Liver (tissue), 10 donors: ENCODE results near the gene SEMA3B. TPM values are rescaled to one million over a fixed set of nuclear protein-coding genes. Genes with fewer than 3 reads are reported as not detected.
A peak's percentile ranks its signal among the peaks of the same experiment; 100 is the strongest.

Experiments used
- DNase-seq: peaks from one replicate; pipeline ENCODE4 v3.0.0-alpha.2; 2017; ENCODE audit warnings: low spot score
- H3K27ac ChIP-seq, 2 donors: one replicate each; pipeline ENCODE4 v1.7.0; 2013; ENCODE audit warnings: inconsistent platforms in 2 of 2, low read length in 2 of 2, control low read depth in 1 of 2, low read depth in 1 of 2, mild to moderate bottlenecking in 1 of 2
- H3K27me3 ChIP-seq, 4 donors: one replicate each; pipeline versions ENCODE4 v1.6.1 to v1.7.0; 2013; ENCODE audit warnings: low read length in 3 of 4, inconsistent platforms in 1 of 4, mild to moderate bottlenecking in 1 of 4, moderate library complexity in 1 of 4; ENCODE audit not compliant: control insufficient read depth in 4 of 4, insufficient read depth in 4 of 4
- H3K36me3 ChIP-seq, 4 donors: one replicate each; pipeline versions ENCODE4 v1.6.1 to v1.7.0; 2013; ENCODE audit warnings: low read length in 3 of 4, mild to moderate bottlenecking in 3 of 4, low read depth in 1 of 4, moderate library complexity in 1 of 4; ENCODE audit not compliant: control insufficient read depth in 4 of 4, insufficient read depth in 3 of 4
- H3K4me1 ChIP-seq, 4 donors: one replicate each; pipeline versions ENCODE4 v1.6.1 to v1.7.0; 2013; ENCODE audit warnings: low read length in 3 of 4, mild to moderate bottlenecking in 3 of 4, moderate library complexity in 1 of 4; ENCODE audit not compliant: control insufficient read depth in 4 of 4, insufficient read depth in 4 of 4
- H3K4me3 ChIP-seq, 3 donors: one replicate each; pipeline versions ENCODE4 v1.6.1 to v1.7.0; 2013; ENCODE audit warnings: low read length in 3 of 3, control low read depth in 1 of 3, low read depth in 1 of 3, mild to moderate bottlenecking in 1 of 3
- H3K9ac ChIP-seq, 2 donors: one replicate each; pipeline ENCODE4 v1.7.0; 2013; ENCODE audit warnings: low read length in 2 of 2, mild to moderate bottlenecking in 2 of 2, moderate library complexity in 2 of 2, control low read depth in 1 of 2, low read depth in 1 of 2
- H3K9me3 ChIP-seq, 4 donors: one replicate each; pipeline versions ENCODE4 v1.6.1 to v1.7.0; 2013; ENCODE audit warnings: low read length in 3 of 4; ENCODE audit not compliant: control insufficient read depth in 4 of 4
- ATF3 ChIP-seq: IDR thresholded peaks from 2 replicates; pipeline ENCODE4 v1.6.1; 2016; ENCODE audit warnings: antibody characterized with exemption
- CTCF ChIP-seq: fragments of 150-350 bp; IDR thresholded peaks from 2 replicates; pipeline ENCODE4 v1.5.1; 2017; ENCODE audit warnings: improper control_type of control experiment, low read depth, low read length; ENCODE audit not compliant: missing input control
- EGR1 ChIP-seq, 2 donors: IDR thresholded peaks; 2 replicates each; pipeline ENCODE4 v1.6.1; 2016 to 2018; ENCODE audit warnings: antibody characterized with exemption in 2 of 2, low read depth in 2 of 2
- FOXA2 ChIP-seq: IDR thresholded peaks from 2 replicates; pipeline ENCODE4 v1.6.1; 2016; ENCODE audit warnings: antibody characterized with exemption
- GABPA ChIP-seq, 2 donors: IDR thresholded peaks in 1 of 2; conservative IDR thresholded peaks in 1 of 2; 2 replicates each; pipeline ENCODE4 v1.6.1; 2016; ENCODE audit warnings: antibody characterized with exemption in 2 of 2, mild to moderate bottlenecking in 1 of 2, moderate library complexity in 1 of 2
- HNF4A ChIP-seq, 2 donors: conservative IDR thresholded peaks; 2 replicates each; pipeline ENCODE4 v1.6.1; 2016; ENCODE audit warnings: antibody characterized with exemption in 2 of 2, mild to moderate bottlenecking in 2 of 2
- HNF4G ChIP-seq: IDR thresholded peaks from 2 replicates; pipeline ENCODE4 v1.6.1; 2016; ENCODE audit warnings: antibody characterized with exemption
- JUND ChIP-seq, 2 donors: IDR thresholded peaks; 2 replicates each; pipeline ENCODE4 v1.6.1; 2016; ENCODE audit warnings: antibody characterized with exemption in 2 of 2
- RAD21 ChIP-seq, 2 donors: IDR thresholded peaks; 2 replicates each; pipeline ENCODE4 v1.6.1; 2016; ENCODE audit warnings: antibody characterized with exemption in 2 of 2, mild to moderate bottlenecking in 2 of 2
- REST ChIP-seq: IDR thresholded peaks from 2 replicates; pipeline ENCODE4 v1.6.1; 2016; ENCODE audit warnings: antibody characterized with exemption, mild to moderate bottlenecking
- RXRA ChIP-seq, 2 donors: IDR thresholded peaks; 2 replicates each; pipeline ENCODE4 v1.6.1; 2017 to 2018; ENCODE audit warnings: antibody characterized with exemption in 2 of 2, mild to moderate bottlenecking in 1 of 2
- SP1 ChIP-seq: IDR thresholded peaks from 2 replicates; pipeline ENCODE4 v1.6.1; 2018; ENCODE audit warnings: antibody characterized with exemption, mild to moderate bottlenecking
- YY1 ChIP-seq: IDR thresholded peaks from 2 replicates; pipeline ENCODE4 v1.6.1; 2016; ENCODE audit warnings: antibody characterized with exemption, mild to moderate bottlenecking
- ZBTB33 ChIP-seq: IDR thresholded peaks from 2 replicates; pipeline ENCODE4 v1.6.1; 2016; ENCODE audit warnings: antibody characterized with exemption
- WGBS: extraction: QIAGEN DNeasy Blood & Tissue Kit; methylation state at CpG from one replicate; pipeline ENCODE4 v1.1.7; 2013; 5-methylcytosine and 5-hydroxymethylcytosine counted together
- polyA plus RNA-seq, 2 donors: library from polyadenylated mRNA; stranded (reverse) in 1 of 2; unstranded in 1 of 2; fragments of 200-250 nt in 1 of 2; fragments of >200 nt in 1 of 2; fragmentation: Nextera tagmentation in 1 of 2; extraction: Ambion mirVana in 1 of 2; gene quantifications; one replicate each; pipeline versions ENCODE4 v1.2.1 to v1.2.3, GENCODE V29; 2013 to 2015
- small RNA-seq: library from RNA; depleted of rRNA; stranded (forward); fragments of <200 nt; gene quantifications from one replicate; pipeline ENCODE3, GENCODE V24; 2014
- total RNA-seq, 2 donors: library from RNA; depleted of rRNA; stranded (reverse); fragments of >200 nt; gene quantifications; one replicate each; pipeline ENCODE4 v1.2.3, GENCODE V29; 2014
- donor health status: healthy.
- donor health status: healthy.
- donor health status: healthy.
- donor health status: healthy.
- donor health status: healthy.

SEMA3B gene
- total and polyA plus RNA-seq, 4 donors: 0.40 to 1.5 (median 0.93) TPM

GRCh38 chr3:50327129-50327528 is 58.2 kb downstream of the SEMA3B start:
- WGBS: 73% methylated on average over 4 of the region's 4 CpGs
- Histone ChIP-seq H3K27me3 (no peaks in the 10 kb centered on the region), H3K4me1 (peaks cover 2 to 59% (median 40%) of the 10 kb centered on the region in 4 donors), H3K4me3 (peak overlapping the region; percentile 82 to 87 (median 83)), H3K36me3 (peaks cover 4 to 33% (median 17%) of the 10 kb centered on the region in 4 donors), H3K9ac (peak overlapping the region; percentile 59 to 75), H3K9me3 (no peaks in the 10 kb centered on the region), H3K27ac (no peak overlapping the region)
- no peak for TF ChIP-seq RXRA (IDR thresholded peaks at IDR 0.05)
- TF ChIP-seq JUND (IDR thresholded peaks at IDR 0.05): no peak
- no peak for TF ChIP-seq GABPA (IDR thresholded peaks at IDR 0.05 in 1 of 2, conservative IDR thresholded peaks at IDR 0.05 in 1 of 2)
- no peak for TF ChIP-seq CTCF
- TF ChIP-seq EGR1 (IDR thresholded peaks at IDR 0.05; ENCODE audit: low read depth in 2 of 2): no peak
- TF ChIP-seq RAD21 (IDR thresholded peaks at IDR 0.05): no peak
- no peak for TF ChIP-seq REST
- no peak for TF ChIP-seq YY1
- no peak for TF ChIP-seq FOXA2
- no peak for TF ChIP-seq HNF4A (conservative IDR thresholded peaks at IDR 0.05)
- no peak for TF ChIP-seq SP1
- no peak for TF ChIP-seq ZBTB33
- no peak for TF ChIP-seq ATF3
- no peak for TF ChIP-seq HNF4G
- no peak for DNase-seq

Small RNA genes lying within 50 kb of the gene (small RNA-seq; reads per million reads assigned to genes)
- gene MIR5787: not detected

Other genes starting within 250 kb of the SEMA3B start
- 100 to 1,000 TPM in 1 of 2 donors, 10 to 100 TPM in 1; 94.0 to 142 TPM for gene RBM5, start 180.2 kb upstream of the SEMA3B start, total RNA-seq
- 10 to 100 TPM; 21.2 to 34.5 TPM for gene RBM5, start 180.2 kb upstream of the SEMA3B start, polyA plus RNA-seq
- gene SEMA3F, start 113.8 kb upstream of the SEMA3B start, total RNA-seq: 1 to 10 TPM; 1.6 to 4.8 TPM
- gene SEMA3F, start 113.8 kb upstream of the SEMA3B start, polyA plus RNA-seq: 1 to 10 TPM in 1 of 2 donors, under 1 TPM in 1; 0.60 to 2.7 TPM
- under 1 TPM in 1 of 2 donors, not detected in 1; 0.08 TPM for gene GNAT1, start 77.5 kb upstream of the SEMA3B start, total RNA-seq
- not detected for gene GNAT1, start 77.5 kb upstream of the SEMA3B start, polyA plus RNA-seq
- 100 to 1,000 TPM in 1 of 2 donors, 10 to 100 TPM in 1; 98.1 to 166 TPM for gene SLC38A3, start 63.9 kb upstream of the SEMA3B start, total RNA-seq
- gene SLC38A3, start 63.9 kb upstream of the SEMA3B start, polyA plus RNA-seq: 100 to 1,000 TPM; 114 to 180 TPM
- gene GNAI2, start 32.9 kb upstream of the SEMA3B start, total RNA-seq: 10 to 100 TPM; 58.3 to 65.0 TPM
- gene GNAI2, start 32.9 kb upstream of the SEMA3B start, polyA plus RNA-seq: 10 to 100 TPM; 59.5 to 86.3 TPM
- under 1 TPM in 1 of 2 donors, not detected in 1; 0.08 TPM for gene LSMEM2, start 9.9 kb downstream of the SEMA3B start, total RNA-seq
- gene LSMEM2, start 9.9 kb downstream of the SEMA3B start, polyA plus RNA-seq: under 1 TPM in 1 of 2 donors, not detected in 1; 0.03 TPM
- gene IFRD2, start 23.3 kb downstream of the SEMA3B start, total RNA-seq: 10 to 100 TPM; 55.7 to 66.1 TPM
- gene IFRD2, start 23.3 kb downstream of the SEMA3B start, polyA plus RNA-seq: 10 to 100 TPM; 60.3 to 91.2 TPM
- 1 to 10 TPM; 1.9 to 6.6 TPM for gene HYAL3, start 30.3 kb downstream of the SEMA3B start, total RNA-seq
- 1 to 10 TPM; 1.8 to 2.0 TPM for gene HYAL3, start 30.3 kb downstream of the SEMA3B start, polyA plus RNA-seq
- 1 to 10 TPM; 1.6 to 1.8 TPM for gene NAA80, start 30.3 kb downstream of the SEMA3B start, total RNA-seq
- gene NAA80, start 30.3 kb downstream of the SEMA3B start, polyA plus RNA-seq: 1 to 10 TPM; 2.3 to 5.5 TPM
- 100 to 1,000 TPM in 1 of 2 donors, 10 to 100 TPM in 1; 87.6 to 155 TPM for gene HYAL1, start 34.4 kb downstream of the SEMA3B start, total RNA-seq
- gene HYAL1, start 34.4 kb downstream of the SEMA3B start, polyA plus RNA-seq: 100 to 1,000 TPM in 1 of 2 donors, 10 to 100 TPM in 1; 82.3 to 156 TPM
- 10 to 100 TPM; 33.5 to 57.6 TPM for gene HYAL2, start 53.6 kb downstream of the SEMA3B start, total RNA-seq
- 10 to 100 TPM; 19.5 to 32.9 TPM for gene HYAL2, start 53.6 kb downstream of the SEMA3B start, polyA plus RNA-seq
- 10 to 100 TPM; 12.7 to 14.3 TPM for gene TUSC2, start 59.1 kb downstream of the SEMA3B start, total RNA-seq
- 10 to 100 TPM; 29.0 to 37.7 TPM for gene TUSC2, start 59.1 kb downstream of the SEMA3B start, polyA plus RNA-seq
- 10 to 100 TPM; 12.2 to 13.2 TPM for gene RASSF1, start 71.7 kb downstream of the SEMA3B start, total RNA-seq
- 10 to 100 TPM in 1 of 2 donors, 1 to 10 TPM in 1; 6.5 to 10.3 TPM for gene RASSF1, start 71.7 kb downstream of the SEMA3B start, polyA plus RNA-seq
- under 1 TPM; 0.09 to 0.75 TPM for gene ZMYND10, start 76.6 kb downstream of the SEMA3B start, total RNA-seq
- gene ZMYND10, start 76.6 kb downstream of the SEMA3B start, polyA plus RNA-seq: under 1 TPM; 0.23 to 0.31 TPM
- 10 to 100 TPM; 11.3 to 17.3 TPM for gene NPRL2, start 81.6 kb downstream of the SEMA3B start, total RNA-seq
- 10 to 100 TPM; 11.4 to 16.6 TPM for gene NPRL2, start 81.6 kb downstream of the SEMA3B start, polyA plus RNA-seq
- gene CYB561D2, start 81.7 kb downstream of the SEMA3B start, total RNA-seq: 10 to 100 TPM; 12.3 to 16.0 TPM
- 10 to 100 TPM; 28.2 TPM for gene CYB561D2, start 81.7 kb downstream of the SEMA3B start, polyA plus RNA-seq
- 10 to 100 TPM; 18.6 to 20.2 TPM for gene TMEM115, start 90.4 kb downstream of the SEMA3B start, total RNA-seq
- 10 to 100 TPM; 19.4 to 23.0 TPM for gene TMEM115, start 90.4 kb downstream of the SEMA3B start, polyA plus RNA-seq
- gene CACNA2D2, start 234.5 kb downstream of the SEMA3B start, total RNA-seq: under 1 TPM; 0.17 to 0.19 TPM
- gene CACNA2D2, start 234.5 kb downstream of the SEMA3B start, polyA plus RNA-seq: under 1 TPM; 0.10 to 0.14 TPM